ENCODE results near the gene ACADSB.

Gene ACADSB

GRCh38 chr10:123004298-123004697, 4.5 kb upstream of the ACADSB start:
- no peak for DNase-seq (ENCODE audit: low read depth, low spot score)

- no peak for DNase-seq (ENCODE audit: low read depth, low spot score)
Observed at GRCh38 chr10:123007558-123008354, 1.1 kb upstream of the ACADSB start.

- DNase-seq (ENCODE audit: low read depth, low spot score): no peak
Observed at GRCh38 chr10:123009105-123009820, 457 bp downstream of the ACADSB start.

- DNase-seq (ENCODE audit: low read depth, low spot score): no peak
Observed at GRCh38 chr10:123011987-123012386, 3.2 kb downstream of the ACADSB start.

- no peak for DNase-seq (ENCODE audit: low read depth, low spot score)
Observed at GRCh38 chr10:123013456-123014419, 4.9 kb downstream of the ACADSB start.

- no peak for DNase-seq (ENCODE audit: low read depth, low spot score)
Observed at GRCh38 chr10:123014772-123015171, 6.0 kb downstream of the ACADSB start.

- DNase-seq (ENCODE audit: low read depth, low spot score): no peak
Observed at GRCh38 chr10:123016228-123016627, 7.4 kb downstream of the ACADSB start.

GRCh38 chr10:123017421-123018165, 8.8 kb downstream of the ACADSB start:
- no peak for DNase-seq (ENCODE audit: low read depth, low spot score)

- DNase-seq (ENCODE audit: low read depth, low spot score): no peak
Observed at GRCh38 chr10:123018531-123018930, 9.7 kb downstream of the ACADSB start.

GRCh38 chr10:123019264-123019663, 10.5 kb downstream of the ACADSB start:
- no peak for DNase-seq (ENCODE audit: low read depth, low spot score)

GRCh38 chr10:123019941-123020703, 11.3 kb downstream of the ACADSB start:
- no peak for DNase-seq (ENCODE audit: low read depth, low spot score)

- no peak for DNase-seq (ENCODE audit: low read depth, low spot score)
Observed at GRCh38 chr10:123021517-123021916, 12.7 kb downstream of the ACADSB start.

- DNase-seq (ENCODE audit: low read depth, low spot score): no peak
Observed at GRCh38 chr10:123024540-123024939, 15.7 kb downstream of the ACADSB start.

GRCh38 chr10:123026302-123026701, 17.5 kb downstream of the ACADSB start:
- DNase-seq (ENCODE audit: low read depth, low spot score): no peak

GRCh38 chr10:123027861-123028260, 19.1 kb downstream of the ACADSB start:
- no peak for DNase-seq (ENCODE audit: low read depth, low spot score)

- no peak for DNase-seq (ENCODE audit: low read depth, low spot score)
Observed at GRCh38 chr10:123031124-123031523, 22.3 kb downstream of the ACADSB start.

GRCh38 chr10:123034332-123034731, 25.5 kb downstream of the ACADSB start:
- DNase-seq (ENCODE audit: low read depth, low spot score): no peak

GRCh38 chr10:123035467-123036086, 26.8 kb downstream of the ACADSB start:
- DNase-seq (ENCODE audit: low read depth, low spot score): no peak

GRCh38 chr10:123038782-123039631, 30.2 kb downstream of the ACADSB start:
- no peak for DNase-seq (ENCODE audit: low read depth, low spot score)
